Mammary epithelial cell (primary cell): Measurements from ENCODE around the gene CLSTN1.

Source experiments
- EZH2 ChIP-seq: IDR thresholded peaks from 2 replicates; pipeline ENCODE4 v1.6.1; 2012; ENCODE audit warnings: low read length, inconsistent platforms, borderline replicate concordance
- TF ChIP-seq, protein P1 (sequence below), 2 donors: IDR thresholded peaks in 1 of 2; conservative IDR thresholded peaks in 1 of 2; 2 replicates each; pipeline ENCODE4 v1.5.1; 2011 to 2012; ENCODE audit warnings: inconsistent platforms in 2 of 2, low read length in 2 of 2, mild to moderate bottlenecking in 2 of 2, control low read depth in 1 of 2, low read depth in 1 of 2; ENCODE audit not compliant: insufficient read depth in 1 of 2; ENCODE audit errors: extremely low read depth in 1 of 2

DNA sequence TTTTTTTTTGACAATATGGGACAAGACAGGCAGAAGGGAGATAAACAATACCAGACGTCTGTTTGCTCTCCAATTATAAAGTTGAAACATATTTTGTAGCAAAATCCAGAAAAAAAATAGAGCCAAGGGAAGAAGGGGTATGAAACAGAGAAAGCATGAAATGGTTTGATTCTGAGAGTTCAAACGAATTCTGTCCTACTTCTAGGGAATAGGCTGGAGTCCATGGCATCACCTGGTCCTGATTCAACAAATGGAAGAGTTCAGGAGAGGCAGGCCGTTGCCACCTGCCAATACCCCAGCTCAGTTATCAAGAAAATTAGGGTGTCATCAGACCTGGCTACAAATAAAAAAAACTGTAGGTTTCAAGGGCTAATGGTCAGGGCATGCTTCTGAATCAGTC lies 71.8 kb downstream of the CLSTN1 start:
- TF ChIP-seq, protein P1, sequence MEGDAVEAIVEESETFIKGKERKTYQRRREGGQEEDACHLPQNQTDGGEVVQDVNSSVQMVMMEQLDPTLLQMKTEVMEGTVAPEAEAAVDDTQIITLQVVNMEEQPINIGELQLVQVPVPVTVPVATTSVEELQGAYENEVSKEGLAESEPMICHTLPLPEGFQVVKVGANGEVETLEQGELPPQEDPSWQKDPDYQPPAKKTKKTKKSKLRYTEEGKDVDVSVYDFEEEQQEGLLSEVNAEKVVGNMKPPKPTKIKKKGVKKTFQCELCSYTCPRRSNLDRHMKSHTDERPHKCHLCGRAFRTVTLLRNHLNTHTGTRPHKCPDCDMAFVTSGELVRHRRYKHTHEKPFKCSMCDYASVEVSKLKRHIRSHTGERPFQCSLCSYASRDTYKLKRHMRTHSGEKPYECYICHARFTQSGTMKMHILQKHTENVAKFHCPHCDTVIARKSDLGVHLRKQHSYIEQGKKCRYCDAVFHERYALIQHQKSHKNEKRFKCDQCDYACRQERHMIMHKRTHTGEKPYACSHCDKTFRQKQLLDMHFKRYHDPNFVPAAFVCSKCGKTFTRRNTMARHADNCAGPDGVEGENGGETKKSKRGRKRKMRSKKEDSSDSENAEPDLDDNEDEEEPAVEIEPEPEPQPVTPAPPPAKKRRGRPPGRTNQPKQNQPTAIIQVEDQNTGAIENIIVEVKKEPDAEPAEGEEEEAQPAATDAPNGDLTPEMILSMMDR (conservative IDR thresholded peaks at IDR 0.05 in 1 of 2, IDR thresholded peaks at IDR 0.05 in 1 of 2; ENCODE audit: extremely low read depth in 1 of 2, insufficient read depth in 1 of 2, low read depth in 1 of 2, low read length in 2 of 2), result no peak
- TF ChIP-seq EZH2, result no peak
